Endothelial cell of umbilical vein (primary cell): ENCODE measurements around the gene DRAM1. TPM values are rescaled to one million over a fixed set of nuclear protein-coding genes. Genes with fewer than 3 reads are reported as not detected.

Experiments
- BruUV-seq: library from RNA; stranded (reverse); fragments of 400-500 nt; replicated peaks from 2 replicates; lab custom pipeline; 2021; lab: Mats Ljungman, UMichigan
- CTCF ChIA-PET: fragments of 300-600, 350-600 bp; sonication (Branson Sonifier 250); formaldehyde crosslinking; loops from one replicate; lab custom pipeline; 2021; ENCODE audit warnings: antibody characterized with exemption, inconsistent platforms; lab: Charles Lee
- POLR2A ChIA-PET: fragments of 300-600, 350-600 bp; sonication (Branson Sonifier 250); formaldehyde crosslinking; loops from one replicate; lab custom pipeline; 2021; ENCODE audit warnings: antibody characterized with exemption, inconsistent platforms; lab: Charles Lee
- DNase-seq: peaks from one replicate; pipeline ENCODE4 v3.0.0-alpha.2; 2011; ENCODE audit warnings: low read depth, low spot score
- FAIRE-seq: peaks from 2 replicates; lab custom pipeline; 2011; peaks lifted over from hg19 to GRCh38; lab: Jason Lieb, UNC
- H2AFZ ChIP-seq: 2 replicates; pipeline ENCODE4 v1.6.0; 2012; ENCODE audit warnings: low read depth, low read length, control low read depth, inconsistent platforms
- H3K27ac ChIP-seq: 2 replicates; pipeline ENCODE4 v1.5.1; 2011; ENCODE audit warnings: low read depth, mild to moderate bottlenecking, control low read depth, low read length, moderate library complexity; ENCODE audit not compliant: insufficient read depth
- H3K27me3 ChIP-seq, 2 experiments: 2 replicates each; pipeline versions ENCODE4 v1.6.0 to v1.6.1; 2011; ENCODE audit warnings: low read length in 2 of 2, mixed read lengths in 1 of 2; ENCODE audit not compliant: control insufficient read depth in 2 of 2, insufficient read depth in 2 of 2
- H3K36me3 ChIP-seq, 2 experiments: 2 replicates in 1 of 2; 3 replicates in 1 of 2; pipeline ENCODE4 v1.5.1; 2011; ENCODE audit warnings: low read length in 2 of 2, mild to moderate bottlenecking in 1 of 2, moderate library complexity in 1 of 2; ENCODE audit not compliant: control insufficient read depth in 2 of 2, insufficient read depth in 2 of 2; ENCODE audit errors: extremely low read depth in 1 of 2
- H3K4me1 ChIP-seq: 3 replicates; pipeline ENCODE4 v1.5.1; 2011; ENCODE audit warnings: mild to moderate bottlenecking, low read length; ENCODE audit not compliant: control insufficient read depth, insufficient read depth; ENCODE audit errors: extremely low read depth
- H3K4me2 ChIP-seq: 2 replicates; pipeline ENCODE4 v1.6.1; 2011; ENCODE audit warnings: low read length, control low read depth, mixed read lengths; ENCODE audit not compliant: insufficient read depth
- H3K4me3 ChIP-seq, 3 experiments: fragments of 200-600 bp in 1 of 3; sonication (generic), shearing (Covaris generic) in 1 of 3; replicated peaks in 1 of 3; 2 replicates each; pipeline ENCODE4 v1.5.1; 2011 to 2016; ENCODE audit warnings: control low read depth in 3 of 3, low read length in 3 of 3, mild to moderate bottlenecking in 2 of 3, inconsistent platforms in 1 of 3, low read depth in 1 of 3, moderate library complexity in 1 of 3; ENCODE audit not compliant: insufficient read depth in 1 of 3
- H3K79me2 ChIP-seq: 2 replicates; pipeline ENCODE4 v1.6.0; 2012; ENCODE audit warnings: low read length, inconsistent platforms; ENCODE audit not compliant: control insufficient read depth, insufficient read depth
- H3K9ac ChIP-seq: replicated peaks from 2 replicates; pipeline ENCODE3; 2011; ENCODE audit warnings: low read length, control low read depth; ENCODE audit not compliant: insufficient read depth; ENCODE audit errors: extremely low read depth
- H3K9me1 ChIP-seq: replicated peaks from 3 replicates; pipeline ENCODE4 v1.6.0; 2011; ENCODE audit warnings: mild to moderate bottlenecking, low read length; ENCODE audit not compliant: control insufficient read depth, insufficient read depth; ENCODE audit errors: extremely low read depth
- H3K9me3 ChIP-seq: replicated peaks from 2 replicates; pipeline ENCODE4 v1.5.1; 2012; ENCODE audit warnings: low read length, inconsistent platforms; ENCODE audit not compliant: control insufficient read depth, insufficient read depth
- H4K20me1 ChIP-seq: replicated peaks from 2 replicates; pipeline ENCODE3; 2011; ENCODE audit warnings: mild to moderate bottlenecking, low read length; ENCODE audit not compliant: control insufficient read depth, insufficient read depth; ENCODE audit errors: extremely low read depth
- EZH2 ChIP-seq: IDR thresholded peaks from 2 replicates; pipeline ENCODE4 v1.6.1; 2012; ENCODE audit warnings: borderline replicate concordance, low read depth, mild to moderate bottlenecking, moderate library complexity, low read length, inconsistent platforms; ENCODE audit not compliant: severe bottlenecking
- FOS ChIP-seq: IDR thresholded peaks from 2 replicates; pipeline ENCODE4 v1.6.1; 2011; ENCODE audit warnings: mild to moderate bottlenecking, low read length, moderate library complexity, borderline replicate concordance; ENCODE audit not compliant: insufficient read depth
- GATA2 ChIP-seq: IDR thresholded peaks from 2 replicates; pipeline ENCODE4 v1.7.0; 2011; ENCODE audit warnings: low read depth, mild to moderate bottlenecking, moderate library complexity, mixed read lengths, low read length; ENCODE audit not compliant: insufficient read length, insufficient read depth
- JUN ChIP-seq: IDR thresholded peaks from 2 replicates; pipeline ENCODE4 v1.6.1; 2011; ENCODE audit warnings: borderline replicate concordance, low read depth; ENCODE audit not compliant: insufficient read length, insufficient read depth
- MYC ChIP-seq: IDR thresholded peaks from one replicate; pipeline ENCODE4 v1.6.1; 2011; ENCODE audit warnings: mild to moderate bottlenecking, low read depth, low read length
- POLR2A ChIP-seq: IDR thresholded peaks from 2 replicates; pipeline ENCODE4 v1.6.1; 2012; ENCODE audit warnings: low read depth, mild to moderate bottlenecking, control low read depth, low read length
- POLR2AphosphoS5 ChIP-seq: IDR thresholded peaks from 2 replicates; pipeline ENCODE4 v1.6.1; 2012; ENCODE audit warnings: low read depth, mild to moderate bottlenecking, control low read depth, low read length, moderate library complexity; ENCODE audit not compliant: insufficient read depth
- dilution Hi-C: fragments of 300-500 bp; cut with MboI; formaldehyde crosslinking; loops from one replicate; pipeline ENCODE4 v1.15.0; 2019; ENCODE audit warnings: low sequenced_read_pairs; ENCODE audit not compliant: extremely low pct_ligation_motif_present
- intact Hi-C: fragments of 100-400 bp; cut with micrococcal nuclease; formaldehyde crosslinking; loops from one replicate; pipeline ENCODE4 v1.10.0; 2022
- polyA plus RNA-seq, 4 experiments: library from polyadenylated mRNA; depleted of rRNA in 3 of 4; stranded (reverse) in 3 of 4; unstranded in 1 of 4; fragments of >200 nt; gene quantifications; 2 replicates each; pipeline versions ENCODE4 v1.2.1 to v1.2.3, GENCODE V29; 2011 to 2012; ENCODE audit warnings: missing spikeins in 1 of 4
- total RNA-seq: library from RNA; stranded (reverse); gene quantifications from 2 replicates; pipeline ENCODE4 v1.2.3, GENCODE V29; 2021
- TF ChIP-seq, protein P1 (sequence below): IDR thresholded peaks from 2 replicates; pipeline ENCODE4 v1.6.1; 2011; ENCODE audit not compliant: insufficient read depth, insufficient read length
- TF ChIP-seq, protein P2 (sequence below), 2 donors: IDR thresholded peaks; 1 replicate in 1 of 2; 2 replicates in 1 of 2; pipeline ENCODE4 v1.5.1; 2011; ENCODE audit warnings: low read length in 2 of 2, mild to moderate bottlenecking in 2 of 2, moderate library complexity in 2 of 2, control low read depth in 1 of 2, inconsistent platforms in 1 of 2, low read depth in 1 of 2; ENCODE audit not compliant: insufficient read depth in 1 of 2; ENCODE audit errors: extremely low read depth in 1 of 2

DRAM1 gene
- total and polyA plus RNA-seq, 2 donors (not counting 3 experiments of a cell fraction or from before 2014, with no cell fraction given) = 24.6 to 46.3 TPM

GRCh38 chr12:101951002-101951670 is 73.8 kb downstream of the DRAM1 start:
- Histone ChIP-seq H3K9me3 (no peaks in the 10 kb centered on the region), H2AFZ (no peak overlapping the region), H3K27me3 (no peaks in the 10 kb centered on the region), H3K36me3 (no peaks in the 10 kb centered on the region), H3K4me3 (no peak overlapping the region), H3K9me1 (no peaks in the 10 kb centered on the region), H3K9ac (no peak overlapping the region), H4K20me1 (no peaks in the 10 kb centered on the region), H3K79me2 (no peaks in the 10 kb centered on the region), H3K4me2 (no peak overlapping the region), H3K27ac (no peak overlapping the region), H3K4me1 (no peaks in the 10 kb centered on the region)
- no TSS peak for BruUV-seq
- DNase-seq (no peak), FAIRE-seq (no peak)
- dilution Hi-C loops (no loop called here), intact Hi-C loops (no loop called here)
- TF ChIP-seq JUN (no peak), MYC (no peak), GATA2 (no peak), POLR2A (no peak)
- ChIA-PET POLR2A (no interaction called here), CTCF (interaction anchor here (1.6 kb wide), 1 partner anchor 11 kb away, joined by 4 read pairs; no protein-coding TSS in a partner anchor)

GRCh38 chr12:101954113-101954512 is 76.7 kb downstream of the DRAM1 start:
- intact Hi-C loops (no loop called here), dilution Hi-C loops (no loop called here)
- Histone ChIP-seq H3K27ac (no peak overlapping the region), H3K9me1 (no peaks in the 10 kb centered on the region), H4K20me1 (no peaks in the 10 kb centered on the region), H3K4me3 (no peak overlapping the region), H3K27me3 (no peaks in the 10 kb centered on the region), H3K36me3 (no peaks in the 10 kb centered on the region), H3K4me2 (no peak overlapping the region), H2AFZ (no peak overlapping the region), H3K9ac (no peak overlapping the region), H3K4me1 (no peaks in the 10 kb centered on the region), H3K79me2 (no peaks in the 10 kb centered on the region), H3K9me3 (no peaks in the 10 kb centered on the region)
- no peak for TF ChIP-seq GATA2
- TF ChIP-seq MYC = no peak
- TF ChIP-seq POLR2AphosphoS5 = no peak
- TF ChIP-seq, protein P1, sequence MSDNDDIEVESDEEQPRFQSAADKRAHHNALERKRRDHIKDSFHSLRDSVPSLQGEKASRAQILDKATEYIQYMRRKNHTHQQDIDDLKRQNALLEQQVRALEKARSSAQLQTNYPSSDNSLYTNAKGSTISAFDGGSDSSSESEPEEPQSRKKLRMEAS = no peak
- no peak for TF ChIP-seq FOS
- TF ChIP-seq POLR2A = no peak
- TF ChIP-seq EZH2 = no peak
- TF ChIP-seq, protein P2, sequence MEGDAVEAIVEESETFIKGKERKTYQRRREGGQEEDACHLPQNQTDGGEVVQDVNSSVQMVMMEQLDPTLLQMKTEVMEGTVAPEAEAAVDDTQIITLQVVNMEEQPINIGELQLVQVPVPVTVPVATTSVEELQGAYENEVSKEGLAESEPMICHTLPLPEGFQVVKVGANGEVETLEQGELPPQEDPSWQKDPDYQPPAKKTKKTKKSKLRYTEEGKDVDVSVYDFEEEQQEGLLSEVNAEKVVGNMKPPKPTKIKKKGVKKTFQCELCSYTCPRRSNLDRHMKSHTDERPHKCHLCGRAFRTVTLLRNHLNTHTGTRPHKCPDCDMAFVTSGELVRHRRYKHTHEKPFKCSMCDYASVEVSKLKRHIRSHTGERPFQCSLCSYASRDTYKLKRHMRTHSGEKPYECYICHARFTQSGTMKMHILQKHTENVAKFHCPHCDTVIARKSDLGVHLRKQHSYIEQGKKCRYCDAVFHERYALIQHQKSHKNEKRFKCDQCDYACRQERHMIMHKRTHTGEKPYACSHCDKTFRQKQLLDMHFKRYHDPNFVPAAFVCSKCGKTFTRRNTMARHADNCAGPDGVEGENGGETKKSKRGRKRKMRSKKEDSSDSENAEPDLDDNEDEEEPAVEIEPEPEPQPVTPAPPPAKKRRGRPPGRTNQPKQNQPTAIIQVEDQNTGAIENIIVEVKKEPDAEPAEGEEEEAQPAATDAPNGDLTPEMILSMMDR (IDR thresholded peaks at IDR 0.05; ENCODE audit: extremely low read depth in 1 of 2, insufficient read depth in 1 of 2, low read depth in 1 of 2, low read length in 2 of 2) = no peak
- no peak for TF ChIP-seq JUN
- ChIA-PET POLR2A (no interaction called here), CTCF (no interaction called here)
- DNase-seq (no peak), FAIRE-seq (no peak)
- no TSS peak for BruUV-seq
